ENCODE results near the gene FBXO2.

- peak; percentile 61 to 84 (median 78) for TF ChIP-seq CTCF (IDR thresholded peaks at IDR 0.05)
- no peak for TF ChIP-seq POLR2A (IDR thresholded peaks at IDR 0.05)
Observed at GRCh38 chr1:11645670-11646265, 8.5 kb downstream of the FBXO2 start.

Data from heart left ventricle (tissue), 13 donors.